A673 (cell line): ENCODE results near the gene TRRAP.

ENCODE experiments used
- EZH2 ChIP-seq: fragments of 200-600 bp; sonication (generic); IDR thresholded peaks from 2 replicates; pipeline ENCODE4 v1.6.1; 2017; ENCODE audit warnings: borderline replicate concordance, low read depth, mild to moderate bottlenecking, mixed read lengths, antibody characterized with exemption, low read length; ENCODE audit not compliant: poor library complexity, severe bottlenecking
- TF ChIP-seq, protein P1 (sequence below): fragments of 300-800, 200-600 bp; sonication (generic); conservative IDR thresholded peaks from 2 replicates; pipeline ENCODE4 v1.5.1; 2017; ENCODE audit warnings: low read depth, mild to moderate bottlenecking, antibody characterized with exemption, low read length, moderate library complexity, mixed read lengths

DNA sequence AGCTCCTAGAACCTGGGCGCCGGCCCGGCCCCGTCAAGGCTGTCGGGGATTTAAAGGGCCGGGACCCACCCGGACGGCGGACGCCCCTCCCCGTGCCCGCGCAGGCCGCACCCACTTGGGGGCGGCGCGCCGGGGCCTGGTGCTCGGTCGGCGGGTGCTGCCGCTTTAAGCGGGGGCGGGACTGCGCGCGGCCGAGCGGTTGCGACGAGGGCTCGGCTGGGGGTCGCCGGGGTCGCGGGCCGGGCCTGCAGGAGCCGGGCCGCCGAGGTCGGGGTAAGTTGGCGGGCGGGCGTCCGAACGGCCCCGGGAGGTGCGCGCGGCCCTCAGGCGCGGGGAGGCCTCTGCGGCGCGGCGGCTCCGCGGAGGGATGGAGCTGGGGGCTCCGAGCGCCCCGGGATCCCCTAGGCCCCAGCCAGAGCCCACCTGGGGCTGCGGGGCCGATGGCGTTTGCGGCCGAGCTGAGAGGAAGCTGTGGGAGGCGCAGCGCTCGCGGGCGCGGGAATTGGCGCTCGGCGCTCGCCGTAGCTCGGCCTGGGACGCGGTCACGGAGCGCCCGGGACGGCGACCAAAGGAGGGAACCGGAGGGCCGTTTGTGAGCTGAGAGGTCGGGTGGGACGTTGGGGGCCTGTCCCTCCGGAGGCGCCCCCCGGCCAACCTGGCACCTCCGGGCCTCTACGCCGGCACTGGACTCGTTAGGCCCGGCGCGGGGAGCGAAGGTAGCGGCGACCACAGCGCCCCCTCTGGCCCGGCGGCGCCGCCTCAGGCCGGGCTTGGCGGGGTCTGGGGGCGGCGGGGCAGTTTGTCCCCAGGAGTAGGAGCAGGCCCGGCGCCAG, at the start of gene TRRAP:
- TF ChIP-seq, protein P1, sequence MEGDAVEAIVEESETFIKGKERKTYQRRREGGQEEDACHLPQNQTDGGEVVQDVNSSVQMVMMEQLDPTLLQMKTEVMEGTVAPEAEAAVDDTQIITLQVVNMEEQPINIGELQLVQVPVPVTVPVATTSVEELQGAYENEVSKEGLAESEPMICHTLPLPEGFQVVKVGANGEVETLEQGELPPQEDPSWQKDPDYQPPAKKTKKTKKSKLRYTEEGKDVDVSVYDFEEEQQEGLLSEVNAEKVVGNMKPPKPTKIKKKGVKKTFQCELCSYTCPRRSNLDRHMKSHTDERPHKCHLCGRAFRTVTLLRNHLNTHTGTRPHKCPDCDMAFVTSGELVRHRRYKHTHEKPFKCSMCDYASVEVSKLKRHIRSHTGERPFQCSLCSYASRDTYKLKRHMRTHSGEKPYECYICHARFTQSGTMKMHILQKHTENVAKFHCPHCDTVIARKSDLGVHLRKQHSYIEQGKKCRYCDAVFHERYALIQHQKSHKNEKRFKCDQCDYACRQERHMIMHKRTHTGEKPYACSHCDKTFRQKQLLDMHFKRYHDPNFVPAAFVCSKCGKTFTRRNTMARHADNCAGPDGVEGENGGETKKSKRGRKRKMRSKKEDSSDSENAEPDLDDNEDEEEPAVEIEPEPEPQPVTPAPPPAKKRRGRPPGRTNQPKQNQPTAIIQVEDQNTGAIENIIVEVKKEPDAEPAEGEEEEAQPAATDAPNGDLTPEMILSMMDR: peak; percentile 80
- TF ChIP-seq EZH2: no peak
